ENCODE measurements around the gene GPR17.

DNA sequence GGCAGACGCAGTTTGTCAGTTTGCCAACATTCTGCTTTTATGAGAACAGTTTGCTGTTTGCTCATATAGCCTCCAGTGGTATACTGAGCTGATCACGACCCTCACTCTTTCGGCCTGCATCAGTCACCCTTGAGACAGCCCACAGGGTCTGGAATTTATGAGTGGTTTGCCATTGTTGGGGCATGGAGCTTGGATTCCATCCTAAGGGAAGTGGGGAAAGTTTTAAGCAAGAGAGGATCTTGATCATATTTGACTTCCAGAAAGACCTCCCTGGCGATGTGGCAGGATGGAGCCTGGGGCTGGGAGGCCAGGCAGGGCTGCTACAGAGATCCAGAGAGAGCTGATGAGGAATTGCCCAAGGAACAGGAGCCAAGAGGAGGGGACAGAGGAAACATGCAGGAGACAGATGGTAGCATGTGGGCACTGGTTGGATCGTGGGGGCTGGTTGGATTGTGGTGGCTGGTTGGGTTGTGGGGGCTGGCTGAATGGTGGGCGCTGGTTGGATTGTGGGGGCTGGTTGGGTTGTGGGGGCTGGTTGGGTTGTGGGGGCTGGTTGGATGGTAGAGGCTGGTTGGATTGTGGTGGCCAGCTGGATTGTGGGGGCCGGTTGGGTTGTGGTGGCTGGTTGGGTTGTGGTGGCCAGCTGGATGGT lies 27.3 kb upstream of the GPR17 start:
- TF ChIP-seq, protein P1, sequence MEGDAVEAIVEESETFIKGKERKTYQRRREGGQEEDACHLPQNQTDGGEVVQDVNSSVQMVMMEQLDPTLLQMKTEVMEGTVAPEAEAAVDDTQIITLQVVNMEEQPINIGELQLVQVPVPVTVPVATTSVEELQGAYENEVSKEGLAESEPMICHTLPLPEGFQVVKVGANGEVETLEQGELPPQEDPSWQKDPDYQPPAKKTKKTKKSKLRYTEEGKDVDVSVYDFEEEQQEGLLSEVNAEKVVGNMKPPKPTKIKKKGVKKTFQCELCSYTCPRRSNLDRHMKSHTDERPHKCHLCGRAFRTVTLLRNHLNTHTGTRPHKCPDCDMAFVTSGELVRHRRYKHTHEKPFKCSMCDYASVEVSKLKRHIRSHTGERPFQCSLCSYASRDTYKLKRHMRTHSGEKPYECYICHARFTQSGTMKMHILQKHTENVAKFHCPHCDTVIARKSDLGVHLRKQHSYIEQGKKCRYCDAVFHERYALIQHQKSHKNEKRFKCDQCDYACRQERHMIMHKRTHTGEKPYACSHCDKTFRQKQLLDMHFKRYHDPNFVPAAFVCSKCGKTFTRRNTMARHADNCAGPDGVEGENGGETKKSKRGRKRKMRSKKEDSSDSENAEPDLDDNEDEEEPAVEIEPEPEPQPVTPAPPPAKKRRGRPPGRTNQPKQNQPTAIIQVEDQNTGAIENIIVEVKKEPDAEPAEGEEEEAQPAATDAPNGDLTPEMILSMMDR (conservative IDR thresholded peaks at IDR 0.05; ENCODE audit: low read length) = no peak
- TF ChIP-seq EZH2phosphoT487 (IDR thresholded peaks at IDR 0.05; ENCODE audit: borderline replicate concordance, low read depth, low read length) = no peak

Measured in OCI-LY7 (cell line).